SK-N-SH (cell line): Measurements from ENCODE around the gene SPATA31C1.

ENCODE experiments used
- CHD2 ChIP-seq: fragments of 150-350 bp; IDR thresholded peaks from 2 replicates; pipeline ENCODE4 v1.6.1; 2018; ENCODE audit warnings: low read length; ENCODE audit not compliant: partially characterized antibody
- EP300 ChIP-seq, 2 experiments: IDR thresholded peaks; 2 replicates each; pipeline versions ENCODE4 v1.4.0 to v1.6.1; 2012; ENCODE audit warnings: borderline replicate concordance in 1 of 2, low read depth in 1 of 2, low read length in 1 of 2
- FOSL2 ChIP-seq: IDR thresholded peaks from 2 replicates; pipeline ENCODE4 v1.4.0; 2012; ENCODE audit warnings: low read depth, mild to moderate bottlenecking, moderate library complexity, borderline replicate concordance
- MXI1 ChIP-seq: IDR thresholded peaks from 2 replicates; pipeline ENCODE4 v1.6.1; 2012; ENCODE audit warnings: mild to moderate bottlenecking, low read depth, low read length, improper control_type of control experiment
- RAD21 ChIP-seq: IDR thresholded peaks from 2 replicates; pipeline ENCODE4 v1.6.1; 2012; ENCODE audit warnings: mild to moderate bottlenecking, low read length
- TF ChIP-seq, protein P1 (sequence below): fragments of 200-600 bp; sonication (generic); IDR thresholded peaks from 2 replicates; pipeline ENCODE4 v1.6.1; 2017; ENCODE audit warnings: antibody characterized with exemption, mild to moderate bottlenecking, moderate library complexity

DNA sequence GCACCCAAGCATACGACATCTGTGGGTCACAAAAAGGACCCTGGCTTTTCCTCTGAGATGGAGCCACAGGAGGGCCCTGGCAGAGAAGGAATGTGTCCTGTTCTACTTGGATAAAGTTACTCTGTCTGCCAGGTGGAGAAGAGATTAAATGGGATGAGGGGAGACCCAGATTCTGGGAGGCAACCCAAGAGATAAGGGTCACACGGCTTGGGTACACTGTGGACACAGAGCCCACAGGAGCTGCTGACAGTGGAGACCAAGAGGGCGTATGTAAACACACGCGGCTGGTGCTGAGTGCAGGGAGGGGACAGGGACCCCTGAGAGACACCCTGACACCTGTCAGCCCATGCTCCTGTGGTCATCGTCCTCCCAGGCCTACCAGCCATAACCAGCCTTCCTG is 50.4 kb downstream of the SPATA31C1 start:
- TF ChIP-seq, protein P1, sequence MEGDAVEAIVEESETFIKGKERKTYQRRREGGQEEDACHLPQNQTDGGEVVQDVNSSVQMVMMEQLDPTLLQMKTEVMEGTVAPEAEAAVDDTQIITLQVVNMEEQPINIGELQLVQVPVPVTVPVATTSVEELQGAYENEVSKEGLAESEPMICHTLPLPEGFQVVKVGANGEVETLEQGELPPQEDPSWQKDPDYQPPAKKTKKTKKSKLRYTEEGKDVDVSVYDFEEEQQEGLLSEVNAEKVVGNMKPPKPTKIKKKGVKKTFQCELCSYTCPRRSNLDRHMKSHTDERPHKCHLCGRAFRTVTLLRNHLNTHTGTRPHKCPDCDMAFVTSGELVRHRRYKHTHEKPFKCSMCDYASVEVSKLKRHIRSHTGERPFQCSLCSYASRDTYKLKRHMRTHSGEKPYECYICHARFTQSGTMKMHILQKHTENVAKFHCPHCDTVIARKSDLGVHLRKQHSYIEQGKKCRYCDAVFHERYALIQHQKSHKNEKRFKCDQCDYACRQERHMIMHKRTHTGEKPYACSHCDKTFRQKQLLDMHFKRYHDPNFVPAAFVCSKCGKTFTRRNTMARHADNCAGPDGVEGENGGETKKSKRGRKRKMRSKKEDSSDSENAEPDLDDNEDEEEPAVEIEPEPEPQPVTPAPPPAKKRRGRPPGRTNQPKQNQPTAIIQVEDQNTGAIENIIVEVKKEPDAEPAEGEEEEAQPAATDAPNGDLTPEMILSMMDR = no peak
- TF ChIP-seq FOSL2 (no peak), EP300 (IDR thresholded peaks at IDR 0.05; ENCODE audit: borderline replicate concordance in 1 of 2, low read depth in 1 of 2, low read length in 1 of 2) (no peak), RAD21 (no peak), CHD2 (no peak), MXI1 (no peak)
